D721Med (cell line): ENCODE measurements around the gene ST7.

ENCODE experiments used
- DNase-seq: peaks from one replicate; pipeline ENCODE4 v3.0.0; 2011; ENCODE audit warnings: low spot score; ENCODE audit not compliant: insufficient read length
- FAIRE-seq: peaks from 2 replicates; lab custom pipeline; 2011; peaks lifted over from hg19 to GRCh38; lab: Jason Lieb, UNC
- TF ChIP-seq, protein P1 (sequence below): IDR thresholded peaks from 2 replicates; pipeline ENCODE4 v1.5.1; 2012; ENCODE audit warnings: mild to moderate bottlenecking, control low read depth; ENCODE audit not compliant: insufficient read depth; ENCODE audit errors: missing control alignments

The ST7 gene

DNA sequence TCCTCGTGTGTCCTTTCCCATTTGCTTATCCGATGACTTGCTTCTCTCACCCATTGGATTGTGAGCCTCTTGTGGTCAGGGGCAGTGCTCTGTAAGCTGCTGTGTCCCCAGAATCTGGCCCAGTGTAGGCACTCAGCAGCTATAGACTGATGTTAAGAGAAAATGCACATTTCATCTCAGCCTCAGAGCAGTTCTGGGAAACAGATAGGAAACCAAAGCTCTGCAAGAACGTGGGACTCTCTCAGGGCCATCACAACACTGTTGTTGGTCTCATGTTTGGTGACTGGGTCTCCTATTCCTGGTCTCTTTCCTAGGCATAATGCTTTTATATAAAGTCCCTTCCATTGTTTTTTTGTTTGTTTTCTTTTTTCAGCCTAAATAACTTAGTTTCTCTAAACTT lies 141.2 kb downstream of the ST7 start:
- DNase-seq (no peak), FAIRE-seq (no peak)
- TF ChIP-seq, protein P1, sequence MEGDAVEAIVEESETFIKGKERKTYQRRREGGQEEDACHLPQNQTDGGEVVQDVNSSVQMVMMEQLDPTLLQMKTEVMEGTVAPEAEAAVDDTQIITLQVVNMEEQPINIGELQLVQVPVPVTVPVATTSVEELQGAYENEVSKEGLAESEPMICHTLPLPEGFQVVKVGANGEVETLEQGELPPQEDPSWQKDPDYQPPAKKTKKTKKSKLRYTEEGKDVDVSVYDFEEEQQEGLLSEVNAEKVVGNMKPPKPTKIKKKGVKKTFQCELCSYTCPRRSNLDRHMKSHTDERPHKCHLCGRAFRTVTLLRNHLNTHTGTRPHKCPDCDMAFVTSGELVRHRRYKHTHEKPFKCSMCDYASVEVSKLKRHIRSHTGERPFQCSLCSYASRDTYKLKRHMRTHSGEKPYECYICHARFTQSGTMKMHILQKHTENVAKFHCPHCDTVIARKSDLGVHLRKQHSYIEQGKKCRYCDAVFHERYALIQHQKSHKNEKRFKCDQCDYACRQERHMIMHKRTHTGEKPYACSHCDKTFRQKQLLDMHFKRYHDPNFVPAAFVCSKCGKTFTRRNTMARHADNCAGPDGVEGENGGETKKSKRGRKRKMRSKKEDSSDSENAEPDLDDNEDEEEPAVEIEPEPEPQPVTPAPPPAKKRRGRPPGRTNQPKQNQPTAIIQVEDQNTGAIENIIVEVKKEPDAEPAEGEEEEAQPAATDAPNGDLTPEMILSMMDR, result no peak

DNA sequence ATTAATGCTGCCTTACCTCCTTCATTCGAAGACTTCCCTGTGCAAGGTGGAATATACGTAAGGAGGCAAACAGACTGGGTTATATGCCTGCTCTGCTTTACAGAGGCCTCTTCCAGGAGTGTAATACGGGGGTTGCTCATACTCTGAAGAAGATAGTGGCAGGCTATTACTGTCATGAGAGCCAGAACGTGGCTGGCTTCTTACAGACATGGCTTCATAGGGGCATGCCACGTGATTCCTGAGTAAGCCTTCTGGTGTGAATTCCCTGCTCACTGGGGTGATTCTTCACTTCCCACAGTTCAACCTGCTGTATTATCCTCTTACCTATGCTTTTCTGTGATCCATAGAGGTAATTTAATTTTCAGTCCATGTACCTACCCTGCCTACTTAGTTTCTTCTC lies 141.8 kb downstream of the ST7 start:
- FAIRE-seq (no peak), DNase-seq (no peak)
- TF ChIP-seq, protein P1, result no peak

DNA sequence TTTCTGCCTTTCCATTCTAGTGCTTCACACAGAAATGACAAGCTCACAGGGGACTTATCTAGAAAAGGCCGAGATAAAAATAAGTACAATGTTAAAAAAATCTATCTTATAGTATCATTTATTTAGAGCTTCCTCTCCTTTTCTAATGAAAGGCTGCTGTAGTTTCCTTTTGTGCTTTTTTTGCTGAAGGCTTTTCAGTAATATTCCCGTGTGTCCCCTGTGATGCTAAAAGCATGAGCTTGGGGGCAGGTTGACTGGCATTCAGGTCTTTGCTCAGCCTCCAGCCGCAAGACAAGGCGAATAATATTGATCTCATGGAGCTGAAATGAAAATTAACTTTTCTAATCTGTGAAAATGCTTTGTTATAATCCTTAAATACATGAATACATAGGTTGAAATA lies 143.0 kb downstream of the ST7 start:
- no peak for DNase-seq
- TF ChIP-seq, protein P1, result no peak
- FAIRE-seq, result no peak

DNA sequence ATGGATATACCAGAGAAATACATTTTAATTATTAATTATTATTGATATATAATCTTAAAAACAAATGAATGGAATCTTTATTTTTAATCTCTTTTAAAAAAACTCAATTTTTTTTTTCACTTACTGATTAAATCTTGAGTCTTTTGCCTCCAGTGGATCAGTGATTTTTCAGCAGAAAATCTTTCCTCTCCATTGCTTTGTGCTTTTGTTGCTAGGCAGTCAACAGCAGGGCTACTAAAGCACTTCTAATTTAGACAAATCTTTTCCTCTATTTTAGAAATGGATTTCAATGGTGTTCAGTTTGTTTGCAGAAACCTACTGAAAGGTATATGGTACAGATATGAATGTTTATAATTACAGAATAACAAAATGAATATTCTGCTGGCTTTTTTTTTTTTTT lies 143.6 kb downstream of the ST7 start:
- TF ChIP-seq, protein P1, result no peak
- FAIRE-seq (no peak), DNase-seq (no peak)

DNA sequence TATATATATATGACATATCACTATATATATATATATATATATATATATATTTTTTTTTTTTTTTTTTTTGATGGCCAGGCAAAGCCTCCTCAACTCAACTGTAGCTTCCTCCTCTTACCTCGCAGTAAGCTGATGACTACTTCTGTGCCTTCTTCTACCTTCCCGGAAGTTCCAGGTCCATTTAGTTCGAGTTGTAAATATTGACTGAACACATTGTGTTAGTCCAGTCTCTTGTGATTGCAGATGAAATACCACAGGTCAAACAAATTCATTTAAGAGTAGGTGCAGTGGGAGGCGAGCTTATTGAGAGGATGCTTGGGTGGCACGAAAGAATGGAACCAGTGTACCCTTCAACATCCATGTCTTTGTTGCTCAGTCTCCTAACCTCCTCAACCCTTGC lies 144.6 kb downstream of the ST7 start:
- no peak for FAIRE-seq
- no peak for DNase-seq
- TF ChIP-seq, protein P1, result no peak

DNA sequence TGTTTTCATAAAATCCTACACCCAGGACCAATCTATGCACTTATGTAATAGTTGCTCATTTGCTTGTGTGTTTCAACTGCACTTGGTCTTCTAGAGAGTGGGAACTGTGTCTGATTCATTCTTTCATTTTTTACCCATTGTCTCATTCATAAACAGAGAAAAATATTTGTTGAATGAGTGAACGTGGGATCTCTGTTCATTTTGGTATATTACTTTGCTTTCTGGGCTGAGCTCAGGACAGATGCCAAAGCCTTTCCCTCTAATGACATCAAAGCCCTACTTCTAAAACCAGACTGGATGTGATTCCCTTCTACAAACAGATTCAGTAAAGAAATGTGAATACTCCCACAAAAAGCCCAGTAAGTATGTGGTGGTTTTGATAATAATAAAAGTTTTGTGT lies 145.2 kb downstream of the ST7 start:
- DNase-seq, result no peak
- FAIRE-seq, result no peak

DNA sequence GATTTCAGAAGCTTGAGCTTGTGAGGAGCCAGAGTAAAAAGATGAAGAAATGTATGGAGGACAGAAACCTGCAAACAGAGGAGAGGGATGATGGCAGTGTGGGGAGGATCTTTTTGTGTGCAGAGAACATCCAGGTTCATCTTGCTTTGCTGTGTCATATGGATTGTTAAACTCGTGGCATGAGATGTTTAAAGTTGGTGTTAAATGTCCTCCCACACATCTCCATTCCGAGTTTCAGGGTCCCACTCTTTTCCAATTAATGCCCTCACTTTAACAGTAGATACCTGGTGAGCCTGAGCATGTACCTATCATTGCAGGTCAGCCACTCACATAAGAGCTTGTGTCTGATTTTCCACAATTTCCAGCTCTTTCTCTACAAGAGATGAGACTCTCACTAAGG lies 147.7 kb downstream of the ST7 start:
- no peak for FAIRE-seq
- DNase-seq, result no peak
- TF ChIP-seq, protein P1, result no peak

More for the DNA sequence above, 145.2 kb downstream of the ST7 start:
- TF ChIP-seq, protein P1, result no peak
